ENCODE data around the gene S100A2.

- TF ChIP-seq CTCF (conservative IDR thresholded peaks at IDR 0.05; ENCODE audit: low read depth, low read length) (no peak), EZH2 (IDR thresholded peaks at IDR 0.05; ENCODE audit: low read length, unreplicated experiment) (no peak)
These were observed 17.8 kb downstream of the S100A2 start for GRCh38 chr1:153547560-153548551.
